Activated CD4-positive, alpha-beta T cell treated with anti-CD3 and anti-CD28 coated beads, Interleukin-2, amount 10 ng/mL, durations not matched to agents 24 days and 14 days (primary cell): ENCODE data around the gene MLST8. TPM values are rescaled to one million over a fixed set of nuclear protein-coding genes. Genes with fewer than 3 reads are reported as not detected.

Experiments
- DNase-seq: peaks from one replicate; pipeline ENCODE4 v3.0.0; 2022
- H3K27ac Mint-ChIP-seq: one replicate; pipeline ENCODE4 v1.8.0; 2022; ENCODE audit warnings: mild to moderate bottlenecking, mixed read lengths
- H3K27me3 Mint-ChIP-seq: one replicate; pipeline ENCODE4 v1.8.0; 2022; ENCODE audit warnings: mixed read lengths
- H3K36me3 Mint-ChIP-seq: one replicate; pipeline ENCODE4 v1.8.0; 2022; ENCODE audit warnings: low read depth, mild to moderate bottlenecking, mixed read lengths
- H3K4me1 Mint-ChIP-seq: one replicate; pipeline ENCODE4 v1.8.0; 2021; ENCODE audit warnings: mixed read lengths
- H3K4me3 Mint-ChIP-seq: one replicate; pipeline ENCODE4 v1.8.0; 2022; ENCODE audit warnings: mild to moderate bottlenecking, moderate library complexity, mixed read lengths
- H3K9me3 Mint-ChIP-seq: one replicate; pipeline ENCODE4 v1.8.0; 2021; ENCODE audit warnings: mixed read lengths
- intact Hi-C: fragments of 100-400 bp; cut with micrococcal nuclease; formaldehyde crosslinking; loops from one replicate; pipeline ENCODE4 v1.15.1; 2023
- total RNA-seq: library from RNA; stranded (reverse); gene quantifications from 2 replicates; pipeline ENCODE4 v1.2.3, GENCODE V29; 2022

MLST8 gene
- total RNA-seq, 1 donor from 2014 or later: 65.2 TPM

GRCh38 chr16:2166263-2167067 lies 38.8 kb upstream of the MLST8 start:
- Mint-ChIP-seq H3K36me3 (peaks cover 20% of the 10 kb centered on the region), H3K27ac (no peak overlapping the region), H3K27me3 (no peaks in the 10 kb centered on the region), H3K4me3 (no peak overlapping the region), H3K4me1 (peaks cover 2% of the 10 kb centered on the region), H3K9me3 (no peaks in the 10 kb centered on the region)
- no peak for DNase-seq
- intact Hi-C loops: no loop called here

DNA sequence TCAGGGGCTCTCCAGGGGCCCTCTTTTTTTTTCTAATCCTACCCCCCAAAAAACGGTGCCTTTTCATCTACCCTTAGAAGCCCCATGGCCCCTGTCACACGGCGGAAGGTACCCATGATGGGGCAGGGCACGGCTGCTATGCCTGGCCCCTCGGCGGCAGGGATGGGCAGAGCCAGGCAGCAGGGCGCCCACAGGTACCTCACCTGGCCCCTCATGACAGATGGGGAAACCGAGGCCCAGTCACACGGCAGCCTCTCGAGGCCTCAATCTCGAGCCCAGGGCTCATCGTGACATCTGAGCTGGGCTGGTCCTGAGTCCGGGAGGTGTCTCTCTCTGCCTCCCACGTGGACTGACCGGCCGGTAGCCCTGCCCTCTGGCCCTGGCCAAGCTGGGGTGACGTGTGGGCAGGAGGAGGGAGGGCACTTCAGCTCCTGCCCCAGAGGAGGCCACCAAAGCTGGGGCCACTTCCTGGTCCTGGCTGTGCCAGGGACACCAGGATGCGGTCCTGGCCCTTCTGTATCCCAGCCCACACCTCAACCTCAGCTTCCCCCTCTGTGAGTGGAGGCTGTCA lies 38.1 kb upstream of the MLST8 start:
- no peak for DNase-seq
- no peak overlapping the region for H3K4me3 Mint-ChIP-seq
- H3K27ac Mint-ChIP-seq: no peak overlapping the region
- H3K4me1 Mint-ChIP-seq: peaks cover 2% of the 10 kb centered on the region
- H3K36me3 Mint-ChIP-seq: peaks cover 20% of the 10 kb centered on the region
- intact Hi-C loops: no loop called here
- H3K9me3 Mint-ChIP-seq: no peaks in the 10 kb centered on the region
- H3K27me3 Mint-ChIP-seq: no peaks in the 10 kb centered on the region

- intact Hi-C loops: no loop called here
- H3K4me3 Mint-ChIP-seq: no peak overlapping the region
- DNase-seq: no peak
- no peaks in the 10 kb centered on the region for H3K27me3 Mint-ChIP-seq
- no peaks in the 10 kb centered on the region for H3K9me3 Mint-ChIP-seq
- peaks cover 29% of the 10 kb centered on the region for H3K36me3 Mint-ChIP-seq
- H3K4me1 Mint-ChIP-seq: peaks cover 2% of the 10 kb centered on the region
- H3K27ac Mint-ChIP-seq: no peak overlapping the region
Observed at GRCh38 chr16:2170080-2170479, 35.2 kb upstream of the MLST8 start.

GRCh38 chr16:2170587-2171435 lies 34.4 kb upstream of the MLST8 start:
- no peak overlapping the region for H3K4me3 Mint-ChIP-seq
- H3K27ac Mint-ChIP-seq: no peak overlapping the region
- no peaks in the 10 kb centered on the region for H3K27me3 Mint-ChIP-seq
- H3K36me3 Mint-ChIP-seq: peaks cover 26% of the 10 kb centered on the region
- intact Hi-C loops: no loop called here
- no peaks in the 10 kb centered on the region for H3K9me3 Mint-ChIP-seq
- no peak for DNase-seq
- peaks cover 2% of the 10 kb centered on the region for H3K4me1 Mint-ChIP-seq

DNA sequence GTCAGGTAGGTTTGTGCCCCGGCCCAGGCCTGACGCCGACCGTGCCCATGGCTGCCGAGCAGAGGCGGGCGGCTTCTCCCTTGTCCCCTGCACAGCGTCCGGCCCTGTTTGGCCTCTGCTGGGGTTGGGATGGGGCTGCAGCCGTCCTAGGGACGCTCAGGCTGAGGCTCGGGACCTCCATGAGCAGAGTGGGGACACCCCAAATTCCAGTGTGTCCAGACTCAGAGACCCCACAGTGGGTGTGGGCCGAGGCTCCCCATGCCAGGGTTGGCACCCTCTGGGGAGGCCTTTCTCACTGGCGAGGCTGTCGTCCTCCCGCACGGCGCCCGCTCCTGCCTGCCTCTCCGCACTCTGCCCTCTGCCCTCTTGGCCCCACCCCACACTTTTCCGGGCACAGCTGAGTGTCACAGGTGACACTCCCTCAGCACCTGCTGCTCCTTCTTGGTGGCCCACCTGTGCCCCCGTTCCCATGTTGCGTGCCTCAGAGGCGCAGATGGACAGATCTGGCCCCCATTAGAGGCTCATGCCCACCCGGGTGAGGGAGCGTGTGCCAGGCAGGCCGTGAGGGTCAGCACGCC lies 33.6 kb upstream of the MLST8 start:
- Mint-ChIP-seq H3K27ac (no peak overlapping the region), H3K4me1 (no peaks in the 10 kb centered on the region), H3K36me3 (peaks cover 24% of the 10 kb centered on the region), H3K9me3 (no peaks in the 10 kb centered on the region), H3K27me3 (no peaks in the 10 kb centered on the region), H3K4me3 (no peak overlapping the region)
- intact Hi-C loops: no loop called here
- DNase-seq: no peak

GRCh38 chr16:2172688-2173335 lies 32.4 kb upstream of the MLST8 start:
- intact Hi-C loops: no loop called here
- Mint-ChIP-seq H3K4me3 (no peak overlapping the region), H3K27me3 (no peaks in the 10 kb centered on the region), H3K9me3 (no peaks in the 10 kb centered on the region), H3K27ac (no peak overlapping the region), H3K4me1 (no peaks in the 10 kb centered on the region), H3K36me3 (peaks cover 21% of the 10 kb centered on the region)
- DNase-seq: no peak

- H3K4me3 Mint-ChIP-seq: no peak overlapping the region
- no peaks in the 10 kb centered on the region for H3K9me3 Mint-ChIP-seq
- no peak for DNase-seq
- peaks cover 19% of the 10 kb centered on the region for H3K36me3 Mint-ChIP-seq
- H3K4me1 Mint-ChIP-seq: no peaks in the 10 kb centered on the region
- H3K27ac Mint-ChIP-seq: no peak overlapping the region
- H3K27me3 Mint-ChIP-seq: no peaks in the 10 kb centered on the region
- intact Hi-C loops: no loop called here
Observed at GRCh38 chr16:2173366-2173765, 31.9 kb upstream of the MLST8 start.

GRCh38 chr16:2173916-2174315 lies 31.3 kb upstream of the MLST8 start:
- H3K4me3 Mint-ChIP-seq: no peak overlapping the region
- no peaks in the 10 kb centered on the region for H3K4me1 Mint-ChIP-seq
- DNase-seq: no peak
- no peak overlapping the region for H3K27ac Mint-ChIP-seq
- no peaks in the 10 kb centered on the region for H3K9me3 Mint-ChIP-seq
- intact Hi-C loops: no loop called here
- H3K27me3 Mint-ChIP-seq: no peaks in the 10 kb centered on the region
- peaks cover 18% of the 10 kb centered on the region for H3K36me3 Mint-ChIP-seq

DNA sequence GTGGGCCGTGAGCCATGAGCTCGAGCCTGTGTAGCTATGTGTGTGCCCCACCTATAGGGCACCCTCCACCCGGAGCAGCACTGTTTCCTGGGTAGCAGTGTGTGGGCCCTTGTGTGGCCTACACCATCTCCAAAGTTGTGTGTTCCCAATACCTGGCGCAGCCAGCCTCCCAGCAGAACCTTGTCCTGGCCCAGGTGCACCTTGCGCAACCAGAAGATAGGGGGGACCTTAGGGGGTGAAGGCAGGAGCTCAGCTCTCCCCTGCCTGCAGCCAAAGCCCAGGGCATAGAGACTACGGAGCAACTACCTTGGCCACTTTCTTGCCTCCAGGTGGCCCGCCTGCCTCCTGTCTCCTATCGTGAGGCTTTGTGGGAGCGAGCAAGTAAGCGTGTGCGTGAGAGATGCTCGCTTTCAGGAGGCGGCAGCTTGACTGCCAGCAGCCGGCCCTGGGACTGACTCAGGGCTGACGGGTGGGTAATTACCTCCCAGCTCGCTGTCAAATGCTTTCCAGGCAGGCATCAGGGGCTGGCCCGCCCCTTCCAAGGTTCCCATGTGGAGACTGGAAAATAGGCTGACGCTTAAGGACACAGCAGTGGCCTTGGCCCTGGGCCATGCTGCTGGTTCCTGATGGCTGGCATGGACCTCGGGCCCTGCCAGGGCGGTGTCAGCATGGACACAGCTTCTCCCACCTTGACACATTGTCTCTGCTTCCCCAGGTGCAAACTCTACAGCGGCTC lies 30.7 kb upstream of the MLST8 start:
- no peaks in the 10 kb centered on the region for H3K27me3 Mint-ChIP-seq
- no peaks in the 10 kb centered on the region for H3K9me3 Mint-ChIP-seq
- no peak overlapping the region for H3K4me3 Mint-ChIP-seq
- H3K27ac Mint-ChIP-seq: no peak overlapping the region
- intact Hi-C loops: no loop called here
- peaks cover 18% of the 10 kb centered on the region for H3K36me3 Mint-ChIP-seq
- DNase-seq: no peak
- no peaks in the 10 kb centered on the region for H3K4me1 Mint-ChIP-seq

DNA sequence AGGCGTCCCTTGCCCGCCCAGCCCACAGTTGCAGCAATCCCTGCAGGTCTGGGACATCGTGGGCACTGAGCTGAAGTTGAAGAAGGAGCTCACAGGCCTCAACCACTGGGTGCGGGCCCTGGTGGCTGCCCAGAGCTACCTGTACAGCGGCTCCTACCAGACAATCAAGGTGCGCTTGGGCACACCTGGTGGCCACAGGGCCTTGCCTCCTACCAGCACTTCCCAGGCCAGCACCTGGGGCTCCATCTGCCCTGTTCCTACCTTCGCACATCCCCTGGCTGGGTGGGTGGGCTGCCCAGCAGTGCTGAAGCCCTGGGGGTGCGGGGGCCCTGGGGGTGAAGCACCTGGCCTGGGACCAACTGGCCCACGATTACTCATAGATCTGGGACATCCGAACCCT lies 29.8 kb upstream of the MLST8 start:
- H3K9me3 Mint-ChIP-seq: no peaks in the 10 kb centered on the region
- no peak overlapping the region for H3K27ac Mint-ChIP-seq
- H3K4me3 Mint-ChIP-seq: no peak overlapping the region
- intact Hi-C loops: no loop called here
- H3K27me3 Mint-ChIP-seq: no peaks in the 10 kb centered on the region
- H3K36me3 Mint-ChIP-seq: peaks cover 18% of the 10 kb centered on the region
- H3K4me1 Mint-ChIP-seq: no peaks in the 10 kb centered on the region
- no peak for DNase-seq

GRCh38 chr16:2176047-2176446 lies 29.2 kb upstream of the MLST8 start:
- intact Hi-C loops: no loop called here
- no peak for DNase-seq
- Mint-ChIP-seq H3K4me3 (no peak overlapping the region), H3K36me3 (peaks cover 18% of the 10 kb centered on the region), H3K27ac (no peak overlapping the region), H3K9me3 (no peaks in the 10 kb centered on the region), H3K4me1 (no peaks in the 10 kb centered on the region), H3K27me3 (no peaks in the 10 kb centered on the region)

- H3K4me3 Mint-ChIP-seq: no peak overlapping the region
- H3K27me3 Mint-ChIP-seq: no peaks in the 10 kb centered on the region
- no peaks in the 10 kb centered on the region for H3K9me3 Mint-ChIP-seq
Observed at GRCh38 chr16:2177101-2177500, 28.2 kb upstream of the MLST8 start.

GRCh38 chr16:2177561-2177960 lies 27.7 kb upstream of the MLST8 start:
- Mint-ChIP-seq H3K4me3 (no peak overlapping the region), H3K27ac (no peak overlapping the region), H3K4me1 (no peaks in the 10 kb centered on the region), H3K36me3 (peaks cover 15% of the 10 kb centered on the region), H3K9me3 (no peaks in the 10 kb centered on the region), H3K27me3 (no peaks in the 10 kb centered on the region)
- DNase-seq: no peak
- intact Hi-C loops: no loop called here

More at GRCh38 chr16:2177101-2177500, 28.2 kb upstream of the MLST8 start:
- intact Hi-C loops: no loop called here
- Mint-ChIP-seq H3K36me3 (peaks cover 15% of the 10 kb centered on the region), H3K27ac (no peak overlapping the region), H3K4me1 (no peaks in the 10 kb centered on the region)
- DNase-seq: no peak
